ENCODE results near the gene NOL3.

Gene NOL3

GRCh38 chr16:67183627-67184452 is 13.5 kb downstream of the NOL3 start, which contains the start of gene MATCAP1:
Gene MATCAP1, minus strand, starts transcription at chr16:67183963. Its CDS starts 3,353 bp downstream, at chr16:67180610.
- peak within 1 kb of the TSS; percentile 91 for H3K27ac ChIP-seq
- TF ChIP-seq CTCF (conservative IDR thresholded peaks at IDR 0.05) (no peak), ZFX (IDR thresholded peaks at IDR 0.05) (0 out of 2 replicates have a peak, but pooled peaks have one; percentile 11)

- peak overlapping the region; percentile 91 for H3K27ac ChIP-seq
- no peak for TF ChIP-seq CTCF (conservative IDR thresholded peaks at IDR 0.05)
Measured at GRCh38 chr16:67184453-67184994, 14.2 kb downstream of the NOL3 start.

- peak overlapping the region; percentile 91 for H3K27ac ChIP-seq
- TF ChIP-seq CTCF (conservative IDR thresholded peaks at IDR 0.05), result peak; percentile 75
- TF ChIP-seq ZFX (IDR thresholded peaks at IDR 0.05), result no peak
Measured at GRCh38 chr16:67184995-67185650, 14.8 kb downstream of the NOL3 start.

GRCh38 chr16:67185651-67186134 is 15.4 kb downstream of the NOL3 start:
- no peak for TF ChIP-seq ZFX (IDR thresholded peaks at IDR 0.05)
- TF ChIP-seq CTCF (conservative IDR thresholded peaks at IDR 0.05), result no peak; the same call in 1 of the 2 replicates
- no peak overlapping the region for H3K27ac ChIP-seq

GRCh38 chr16:67186550-67186950 is 16.2 kb downstream of the NOL3 start:
- H3K27ac ChIP-seq, result no peak overlapping the region
- TF ChIP-seq ZFX (IDR thresholded peaks at IDR 0.05), result no peak
- TF ChIP-seq CTCF (conservative IDR thresholded peaks at IDR 0.05), result no peak

- no peak overlapping the region for H3K27ac ChIP-seq
- TF ChIP-seq ZFX (IDR thresholded peaks at IDR 0.05) (no peak), CTCF (conservative IDR thresholded peaks at IDR 0.05) (no peak)
Measured at GRCh38 chr16:67187175-67187890, 17.0 kb downstream of the NOL3 start.

All from C4-2B (cell line).